A673 (cell line): Measurements from ENCODE around the gene TTC28. TPM values are rescaled to one million over a fixed set of nuclear protein-coding genes. Genes with fewer than 3 reads are reported as not detected.

ENCODE experiments used
- BruUV-seq: library from RNA; stranded (reverse); fragments of 400-500 nt; replicated peaks from 2 replicates; lab custom pipeline; 2021; lab: Mats Ljungman, UMichigan
- CTCF ChIA-PET: fragments of 300-600 bp; sonication (Branson Sonifier 250); formaldehyde crosslinking; loops from one replicate; lab custom pipeline; 2022; ENCODE audit warnings: antibody characterized with exemption; lab: Charles Lee
- POLR2A ChIA-PET: fragments of 300-600 bp; sonication (Branson Sonifier 250); formaldehyde crosslinking; loops from one replicate; lab custom pipeline; 2022; ENCODE audit warnings: antibody characterized with exemption; ENCODE audit not compliant: low non-redundant PET; lab: Charles Lee
- DNase-seq: peaks from one replicate; pipeline ENCODE4 v3.0.0-alpha.2; 2015; ENCODE audit warnings: low spot score
- H3K27ac ChIP-seq: fragments of 200-600 bp; sonication (generic); 2 replicates; pipeline ENCODE4 v1.5.1; 2016; ENCODE audit warnings: mixed run types, low read depth, mild to moderate bottlenecking, mixed read lengths, antibody characterized with exemption, low read length; ENCODE audit not compliant: poor library complexity, severe bottlenecking
- H3K27me3 ChIP-seq: fragments of 200-600 bp; sonication (generic); replicated peaks from 2 replicates; pipeline ENCODE4 v1.6.1; 2017; ENCODE audit warnings: mixed run types, low read depth, mild to moderate bottlenecking, mixed read lengths, antibody characterized with exemption, low read length; ENCODE audit not compliant: insufficient read depth, poor library complexity
- H3K36me3 ChIP-seq: fragments of 200-600 bp; sonication (generic); 2 replicates; pipeline ENCODE4 v1.6.1; 2016; ENCODE audit warnings: mixed run types, mild to moderate bottlenecking, mixed read lengths, antibody characterized with exemption, low read length; ENCODE audit not compliant: insufficient read depth, poor library complexity, severe bottlenecking
- H3K4me1 ChIP-seq: fragments of 200-600 bp; sonication (generic); 2 replicates; pipeline ENCODE4 v1.6.1; 2017; ENCODE audit warnings: mixed run types, mild to moderate bottlenecking, mixed read lengths, antibody characterized with exemption, low read length; ENCODE audit not compliant: insufficient read depth, poor library complexity, severe bottlenecking
- H3K4me3 ChIP-seq: fragments of 200-600 bp; sonication (generic); 2 replicates; pipeline ENCODE4 v1.5.1; 2016; ENCODE audit warnings: low read depth, mixed run types, mild to moderate bottlenecking, mixed read lengths, low read length; ENCODE audit not compliant: poor library complexity, severe bottlenecking
- H3K9me3 ChIP-seq: fragments of 200-600 bp; sonication (generic); 2 replicates; pipeline ENCODE4 v1.6.1; 2016; ENCODE audit warnings: mixed run types, low read depth, mild to moderate bottlenecking, mixed read lengths, antibody characterized with exemption, low read length; ENCODE audit not compliant: poor library complexity, severe bottlenecking
- CTCF ChIP-seq: fragments of 300-800, 200-600 bp; sonication (generic); conservative IDR thresholded peaks from 2 replicates; pipeline ENCODE4 v1.5.1; 2017; ENCODE audit warnings: low read depth, mild to moderate bottlenecking, antibody characterized with exemption, low read length, moderate library complexity, mixed read lengths
- EZH2 ChIP-seq: fragments of 200-600 bp; sonication (generic); IDR thresholded peaks from 2 replicates; pipeline ENCODE4 v1.6.1; 2017; ENCODE audit warnings: borderline replicate concordance, low read depth, mild to moderate bottlenecking, mixed read lengths, antibody characterized with exemption, low read length; ENCODE audit not compliant: poor library complexity, severe bottlenecking
- intact Hi-C: fragments of 100-400 bp; cut with micrococcal nuclease; formaldehyde crosslinking; loops from one replicate; pipeline ENCODE4 v1.10.0; 2022; ENCODE audit not compliant: unreplicated experiment
- total RNA-seq: library from RNA; stranded (reverse); gene quantifications from 2 replicates; pipeline ENCODE4 v1.2.3, GENCODE V29; 2021

Gene TTC28
- total RNA-seq, 1 experiment from 2014 or later = 48.7 TPM

- no peak overlapping the region for H3K27ac ChIP-seq
- intact Hi-C loops = no loop called here
- H3K9me3 ChIP-seq = no peaks in the 10 kb centered on the region
- no peaks in the 10 kb centered on the region for H3K4me1 ChIP-seq
- CTCF ChIA-PET = no interaction called here
- no peak overlapping the region for H3K4me3 ChIP-seq
- no peaks in the 10 kb centered on the region for H3K36me3 ChIP-seq
- BruUV-seq = no TSS peak
- POLR2A ChIA-PET = no interaction called here
- no peaks in the 10 kb centered on the region for H3K27me3 ChIP-seq
- no peak for DNase-seq
- TF ChIP-seq EZH2 (no peak), CTCF (no peak)
Measured at GRCh38 chr22:28357193-28357592, 322.4 kb downstream of the TTC28 start.

GRCh38 chr22:28351476-28351875, 328.2 kb downstream of the TTC28 start:
- Histone ChIP-seq H3K27me3 (no peaks in the 10 kb centered on the region), H3K36me3 (no peaks in the 10 kb centered on the region), H3K9me3 (no peaks in the 10 kb centered on the region), H3K4me3 (no peak overlapping the region), H3K27ac (no peak overlapping the region), H3K4me1 (peaks cover 10% of the 10 kb centered on the region)
- no TSS peak for BruUV-seq
- CTCF ChIA-PET = no interaction called here
- POLR2A ChIA-PET = no interaction called here
- intact Hi-C loops = no loop called here
- no peak for DNase-seq
- TF ChIP-seq CTCF (no peak), EZH2 (no peak)

GRCh38 chr22:28348613-28349609, 330.7 kb downstream of the TTC28 start:
- Histone ChIP-seq H3K4me1 (peaks cover 10% of the 10 kb centered on the region), H3K9me3 (no peaks in the 10 kb centered on the region), H3K4me3 (no peak overlapping the region), H3K27me3 (no peaks in the 10 kb centered on the region), H3K27ac (no peak overlapping the region), H3K36me3 (no peaks in the 10 kb centered on the region)
- intact Hi-C loops = no loop called here
- ChIA-PET POLR2A (no interaction called here), CTCF (no interaction called here)
- no TSS peak for BruUV-seq
- no peak for TF ChIP-seq CTCF
- no peak for TF ChIP-seq EZH2
- DNase-seq = no peak
